Upper lobe of left lung (tissue), 6 donors: ENCODE data around the gene OR2H2. TPM values are rescaled to one million over a fixed set of nuclear protein-coding genes. Genes with fewer than 3 reads are reported as not detected.

ENCODE experiments used
- ATAC-seq, 2 donors: fragments of 200-7000 bp; cut with Tn5 transposase; one replicate each; pipeline ENCODE4 v1.9.1; 2022; ENCODE audit warnings: mild to moderate bottlenecking in 2 of 2, moderate library complexity in 2 of 2; ENCODE audit not compliant: low FRiP score in 2 of 2
- DNase-seq, 2 donors: peaks; one replicate each; pipeline ENCODE4 v3.0.0-alpha.2; 2019 to 2020
- H3K27ac ChIP-seq, 4 donors: fragments of 200-600 bp; sonication (generic); one replicate each; pipeline ENCODE4 v1.5.1; 2016 to 2019
- H3K27me3 ChIP-seq, 4 donors: fragments of 200-600 bp; sonication (generic); one replicate each; pipeline ENCODE4 v1.5.1; 2017 to 2019
- H3K36me3 ChIP-seq, 4 donors: fragments of 200-600 bp; sonication (generic); one replicate each; pipeline ENCODE4 v1.5.1; 2016 to 2019
- H3K4me1 ChIP-seq, 4 donors: fragments of 200-600 bp; sonication (generic); one replicate each; pipeline ENCODE4 v1.5.1; 2018 to 2019
- H3K4me3 ChIP-seq, 4 donors: fragments of 200-600 bp; sonication (generic); one replicate each; pipeline ENCODE4 v1.5.1; 2017 to 2019; ENCODE audit warnings: mild to moderate bottlenecking in 2 of 4, moderate library complexity in 1 of 4
- H3K9me3 ChIP-seq, 4 donors: fragments of 200-600 bp; sonication (generic); one replicate each; pipeline ENCODE4 v1.5.1; 2018 to 2019
- EP300 ChIP-seq, 4 donors: sonication (generic); formaldehyde crosslinking; IDR thresholded peaks; one replicate each; pipeline ENCODE4 v1.5.1; 2017; ENCODE audit warnings: antibody characterized with exemption in 4 of 4, control low read depth in 2 of 4
- POLR2A ChIP-seq, 4 donors: fragments of 450-650 bp; IDR thresholded peaks; one replicate each; pipeline ENCODE4 v1.5.1; 2016 to 2017; ENCODE audit warnings: antibody characterized with exemption in 4 of 4, mild to moderate bottlenecking in 2 of 4
- POLR2AphosphoS5 ChIP-seq, 2 donors: sonication (generic); formaldehyde crosslinking; IDR thresholded peaks; one replicate each; pipeline ENCODE4 v1.5.1; 2017; ENCODE audit warnings: antibody characterized with exemption in 2 of 2
- WGBS, 2 donors: methylation state at CpG; one replicate each; pipeline ENCODE4 v1.1.5; 2017 to 2018; 5-methylcytosine and 5-hydroxymethylcytosine counted together
- total RNA-seq, 6 donors: library from RNA; depleted of rRNA in 4 of 6; stranded (reverse); fragments of >200 nt in 4 of 6; gene quantifications; one replicate each; pipeline versions ENCODE4 v1.1.0 to v1.2.1, GENCODE V29; 2016 to 2021
- TF ChIP-seq, protein P1 (sequence below), 6 experiments: fragments of 450-650 bp in 4 of 6; fragments of 200-600 bp in 2 of 6; sonication (generic) in 2 of 6; IDR thresholded peaks; one replicate each; pipeline ENCODE4 v1.5.1; 2016 to 2019; ENCODE audit warnings: antibody characterized with exemption in 6 of 6
- donor health status: DM: no; HTN: no; CAD: no; lungs with moderate emphysema.
- donor health status: DM: no; HTN: yes; CAD: no; lungs with severe emphysema.

Gene OR2H2
- total RNA-seq, 6 donors from 2014 or later = not detected

DNA sequence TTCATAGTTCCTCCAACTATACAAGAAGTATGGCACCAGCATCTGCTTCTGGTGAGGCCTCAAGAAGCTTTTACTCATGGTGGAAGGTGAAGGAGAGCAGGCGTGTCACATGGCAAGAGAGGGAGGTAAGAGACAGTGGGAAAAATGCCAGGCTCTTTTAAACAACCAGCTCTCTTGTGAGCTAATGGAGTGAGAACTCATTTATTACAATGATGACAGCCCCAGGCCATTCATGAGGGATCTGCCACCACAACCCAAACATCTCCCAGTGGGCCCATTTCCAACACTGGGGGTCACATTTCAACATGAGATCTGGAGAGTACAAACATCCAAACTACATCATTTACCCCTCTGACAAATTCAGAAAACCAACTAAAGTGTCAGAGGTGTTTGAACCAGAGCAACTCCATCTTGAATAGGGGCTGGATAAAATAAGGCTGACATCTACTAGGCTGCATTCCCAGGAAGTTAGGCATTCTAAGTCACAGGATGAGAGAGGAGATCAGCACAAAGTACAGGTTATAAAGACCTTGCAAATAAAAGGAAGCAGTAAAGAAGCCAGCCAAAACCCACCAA is 23.2 kb upstream of the OR2H2 start:
- no peaks in the 10 kb centered on the region for H3K4me1 ChIP-seq
- no peaks in the 10 kb centered on the region for H3K36me3 ChIP-seq
- TF ChIP-seq, protein P1, sequence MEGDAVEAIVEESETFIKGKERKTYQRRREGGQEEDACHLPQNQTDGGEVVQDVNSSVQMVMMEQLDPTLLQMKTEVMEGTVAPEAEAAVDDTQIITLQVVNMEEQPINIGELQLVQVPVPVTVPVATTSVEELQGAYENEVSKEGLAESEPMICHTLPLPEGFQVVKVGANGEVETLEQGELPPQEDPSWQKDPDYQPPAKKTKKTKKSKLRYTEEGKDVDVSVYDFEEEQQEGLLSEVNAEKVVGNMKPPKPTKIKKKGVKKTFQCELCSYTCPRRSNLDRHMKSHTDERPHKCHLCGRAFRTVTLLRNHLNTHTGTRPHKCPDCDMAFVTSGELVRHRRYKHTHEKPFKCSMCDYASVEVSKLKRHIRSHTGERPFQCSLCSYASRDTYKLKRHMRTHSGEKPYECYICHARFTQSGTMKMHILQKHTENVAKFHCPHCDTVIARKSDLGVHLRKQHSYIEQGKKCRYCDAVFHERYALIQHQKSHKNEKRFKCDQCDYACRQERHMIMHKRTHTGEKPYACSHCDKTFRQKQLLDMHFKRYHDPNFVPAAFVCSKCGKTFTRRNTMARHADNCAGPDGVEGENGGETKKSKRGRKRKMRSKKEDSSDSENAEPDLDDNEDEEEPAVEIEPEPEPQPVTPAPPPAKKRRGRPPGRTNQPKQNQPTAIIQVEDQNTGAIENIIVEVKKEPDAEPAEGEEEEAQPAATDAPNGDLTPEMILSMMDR (IDR thresholded peaks at IDR 0.05) = no peak
- TF ChIP-seq POLR2A (IDR thresholded peaks at IDR 0.05) = no peak
- TF ChIP-seq POLR2AphosphoS5 (IDR thresholded peaks at IDR 0.05) = no peak
- TF ChIP-seq EP300 (IDR thresholded peaks at IDR 0.05) = no peak
- no peak for ATAC-seq
- no peaks in the 10 kb centered on the region for H3K9me3 ChIP-seq
- 67 to 74% methylated on average over 1 of the region's 1 CpG for WGBS, 2 donors
- H3K27ac ChIP-seq = no peak overlapping the region
- H3K4me3 ChIP-seq = no peak overlapping the region
- no peak for DNase-seq
- H3K27me3 ChIP-seq = no peaks in the 10 kb centered on the region

GRCh38 chr6:29563435-29563965 is 21.4 kb upstream of the OR2H2 start:
- TF ChIP-seq, protein P1 (IDR thresholded peaks at IDR 0.05) = no peak
- TF ChIP-seq POLR2AphosphoS5 (IDR thresholded peaks at IDR 0.05) = no peak
- no peak for TF ChIP-seq POLR2A (IDR thresholded peaks at IDR 0.05)
- no peak for TF ChIP-seq EP300 (IDR thresholded peaks at IDR 0.05)
- DNase-seq (no peak), ATAC-seq (no peak)
- Histone ChIP-seq H3K36me3 (no peaks in the 10 kb centered on the region), H3K27ac (no peak overlapping the region), H3K4me1 (no peaks in the 10 kb centered on the region), H3K4me3 (no peak overlapping the region), H3K9me3 (no peaks in the 10 kb centered on the region), H3K27me3 (no peaks in the 10 kb centered on the region)
- WGBS, 2 donors = 47 to 56% methylated on average over 3 of the region's 3 CpGs

- Histone ChIP-seq H3K9me3 (no peaks in the 10 kb centered on the region), H3K36me3 (no peaks in the 10 kb centered on the region), H3K27me3 (no peaks in the 10 kb centered on the region), H3K27ac (no peak overlapping the region), H3K4me1 (no peaks in the 10 kb centered on the region), H3K4me3 (no peak overlapping the region)
- DNase-seq = no peak
- TF ChIP-seq POLR2AphosphoS5 (IDR thresholded peaks at IDR 0.05) (no peak), POLR2A (IDR thresholded peaks at IDR 0.05) (no peak), EP300 (IDR thresholded peaks at IDR 0.05) (no peak)
- TF ChIP-seq, protein P1 (IDR thresholded peaks at IDR 0.05) = no peak
- ATAC-seq = no peak
Measured at GRCh38 chr6:29564875-29565274, 20.0 kb upstream of the OR2H2 start.

DNA sequence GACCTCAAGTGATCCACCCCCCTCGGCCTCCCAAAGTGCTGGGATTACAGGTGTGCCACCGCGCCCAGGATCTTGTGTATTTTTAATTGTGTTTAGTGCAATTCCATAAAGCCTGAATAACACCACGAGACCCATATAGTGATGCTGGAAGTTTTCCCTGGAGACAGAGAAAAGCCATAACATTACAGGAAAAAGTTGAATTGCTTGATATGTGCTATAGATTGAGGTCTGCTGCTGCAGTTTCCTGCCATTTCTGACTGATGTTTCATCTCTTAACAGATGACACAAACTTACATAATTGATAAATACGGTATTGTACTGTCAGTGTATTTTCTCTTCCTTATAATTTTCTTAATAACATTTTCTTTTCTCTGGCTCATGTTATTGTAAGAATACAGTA is 18.1 kb upstream of the OR2H2 start:
- no peaks in the 10 kb centered on the region for H3K36me3 ChIP-seq
- WGBS, 2 donors = 79 to 88% methylated on average over 5 of the region's 5 CpGs
- no peaks in the 10 kb centered on the region for H3K27me3 ChIP-seq
- ATAC-seq (no peak), DNase-seq (no peak)
- no peak for TF ChIP-seq EP300 (IDR thresholded peaks at IDR 0.05)
- TF ChIP-seq POLR2A (IDR thresholded peaks at IDR 0.05) = no peak
- TF ChIP-seq, protein P1 (IDR thresholded peaks at IDR 0.05) = no peak
- no peak for TF ChIP-seq POLR2AphosphoS5 (IDR thresholded peaks at IDR 0.05)
- no peaks in the 10 kb centered on the region for H3K4me1 ChIP-seq
- H3K9me3 ChIP-seq = no peaks in the 10 kb centered on the region
- H3K4me3 ChIP-seq = no peak overlapping the region
- no peak overlapping the region for H3K27ac ChIP-seq

DNA sequence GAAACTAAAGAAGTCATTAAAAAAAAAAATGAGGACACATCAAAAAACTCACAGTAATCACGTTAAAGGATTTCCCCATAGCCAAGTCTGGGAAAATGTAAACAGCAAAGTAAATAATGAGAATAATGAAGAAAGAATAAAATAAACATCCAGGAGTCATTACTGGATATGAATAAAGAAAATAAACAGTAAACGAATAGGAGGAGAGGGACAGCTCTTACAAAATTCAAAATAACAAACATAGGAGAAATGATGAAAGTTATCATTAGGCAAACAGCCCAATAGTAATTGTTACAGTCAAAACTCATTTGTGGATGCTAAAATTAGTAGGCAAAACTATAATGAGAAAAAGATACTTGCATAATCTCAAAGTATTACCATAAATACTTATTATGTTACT is 17.4 kb upstream of the OR2H2 start:
- 27 to 39% methylated on average over 2 of the region's 2 CpGs for WGBS, 2 donors
- TF ChIP-seq EP300 (IDR thresholded peaks at IDR 0.05) = no peak
- TF ChIP-seq POLR2AphosphoS5 (IDR thresholded peaks at IDR 0.05) = no peak
- TF ChIP-seq, protein P1 (IDR thresholded peaks at IDR 0.05) = no peak
- no peak for TF ChIP-seq POLR2A (IDR thresholded peaks at IDR 0.05)
- ATAC-seq (no peak), DNase-seq (no peak)
- Histone ChIP-seq H3K27me3 (no peaks in the 10 kb centered on the region), H3K9me3 (no peaks in the 10 kb centered on the region), H3K4me3 (no peak overlapping the region), H3K36me3 (no peaks in the 10 kb centered on the region), H3K4me1 (no peaks in the 10 kb centered on the region), H3K27ac (no peak overlapping the region)
